ENCODE measurements around the gene DAAM2.

The DAAM2 gene

GRCh38 chr6:39756582-39756981 is 35.6 kb upstream of the DAAM2 start:
- no peak for TF ChIP-seq CTCF (IDR thresholded peaks at IDR 0.05; ENCODE audit: low read depth, low read length, missing control alignments)
- H3K4me3 ChIP-seq (ENCODE audit: low read depth, low read length), result no peak overlapping the region
- DNase-seq (ENCODE audit: low read depth), result no peak
- in situ Hi-C loops (cut with HindIII; ENCODE audit: low sequenced_read_pairs), result no loop called here

- no peak for TF ChIP-seq CTCF (IDR thresholded peaks at IDR 0.05; ENCODE audit: low read depth, low read length, missing control alignments)
- in situ Hi-C loops (cut with HindIII; ENCODE audit: low sequenced_read_pairs), result no loop called here
- H3K4me3 ChIP-seq (ENCODE audit: low read depth, low read length), result no peak overlapping the region
- DNase-seq (ENCODE audit: low read depth), result no peak
These were observed 33.1 kb upstream of the DAAM2 start for GRCh38 chr6:39758905-39759605.

GRCh38 chr6:39760226-39760952 is 31.8 kb upstream of the DAAM2 start:
- DNase-seq (ENCODE audit: low read depth), result no peak
- H3K4me3 ChIP-seq (ENCODE audit: low read depth, low read length), result no peak overlapping the region
- TF ChIP-seq CTCF (IDR thresholded peaks at IDR 0.05; ENCODE audit: low read depth, low read length, missing control alignments), result no peak
- in situ Hi-C loops (cut with HindIII; ENCODE audit: low sequenced_read_pairs), result no loop called here

- H3K4me3 ChIP-seq (ENCODE audit: low read depth, low read length), result no peak overlapping the region
- TF ChIP-seq CTCF (IDR thresholded peaks at IDR 0.05; ENCODE audit: low read depth, low read length, missing control alignments), result no peak
- DNase-seq (ENCODE audit: low read depth), result peak; percentile 36
- in situ Hi-C loops (cut with HindIII; ENCODE audit: low sequenced_read_pairs), result no loop called here
These were observed 26.6 kb upstream of the DAAM2 start for GRCh38 chr6:39765508-39766065.

GRCh38 chr6:39769012-39769411 is 23.2 kb upstream of the DAAM2 start:
- H3K4me3 ChIP-seq (ENCODE audit: low read depth, low read length), result no peak overlapping the region
- in situ Hi-C loops (cut with HindIII; ENCODE audit: low sequenced_read_pairs), result no loop called here
- no peak for TF ChIP-seq CTCF (IDR thresholded peaks at IDR 0.05; ENCODE audit: low read depth, low read length, missing control alignments)
- DNase-seq (ENCODE audit: low read depth), result no peak

- H3K4me3 ChIP-seq (ENCODE audit: low read depth, low read length), result no peak overlapping the region
- in situ Hi-C loops (cut with HindIII; ENCODE audit: low sequenced_read_pairs), result no loop called here
- DNase-seq (ENCODE audit: low read depth), result no peak
- no peak for TF ChIP-seq CTCF (IDR thresholded peaks at IDR 0.05; ENCODE audit: low read depth, low read length, missing control alignments)
These were observed 21.7 kb upstream of the DAAM2 start for GRCh38 chr6:39770446-39770845.

All from astrocyte of the cerebellum (primary cell).